GM23338 (cell line): ENCODE data around the gene CACNA1C.

Experiments used
- CREB1 ChIP-seq: fragments of 250-450 bp; sonication (Bioruptor Pico); IDR thresholded peaks from 2 replicates; pipeline ENCODE4 v1.5.0; 2020; ENCODE audit warnings: low read depth, mild to moderate bottlenecking, moderate library complexity
- CTCF ChIP-seq, 2 experiments: fragments of 200-600 bp in 1 of 2; sonication (generic) in 1 of 2; conservative IDR thresholded peaks; 2 replicates each; pipeline versions ENCODE4 v1.5.1 to v1.6.1; 2016 to 2017; ENCODE audit warnings: antibody characterized with exemption in 2 of 2, low read depth in 2 of 2, mild to moderate bottlenecking in 2 of 2, moderate library complexity in 1 of 2
- ETS1 ChIP-seq: IDR thresholded peaks from 2 replicates; pipeline ENCODE4 v1.6.1; 2016; ENCODE audit warnings: antibody characterized with exemption
- EZH2phosphoT487 ChIP-seq: fragments of 200-600 bp; sonication (generic); IDR thresholded peaks from one replicate; pipeline ENCODE4 v1.8.1; 2018; ENCODE audit warnings: antibody characterized with exemption; ENCODE audit not compliant: unreplicated experiment
- POLR2AphosphoS5 ChIP-seq: IDR thresholded peaks from 2 replicates; pipeline ENCODE4 v1.6.1; 2016; ENCODE audit warnings: antibody characterized with exemption, low read depth

- TF ChIP-seq CTCF (conservative IDR thresholded peaks at IDR 0.05; ENCODE audit: low read depth in 2 of 2), result no peak
- TF ChIP-seq CREB1 (CRISPR knock-in tag), result no peak
- TF ChIP-seq ETS1, result no peak
- TF ChIP-seq EZH2phosphoT487, result no peak
- TF ChIP-seq POLR2AphosphoS5, result no peak
These were observed 196.2 kb downstream of the CACNA1C start for GRCh38 chr12:2248901-2249381.
